ENCODE results near the gene ISOC2.
"Not testable (repeated sequence)": the region's sequence is repeated elsewhere in the genome, so short reads cannot be mapped to it uniquely, and the experiment has no call there.

Gene ISOC2

DNA sequence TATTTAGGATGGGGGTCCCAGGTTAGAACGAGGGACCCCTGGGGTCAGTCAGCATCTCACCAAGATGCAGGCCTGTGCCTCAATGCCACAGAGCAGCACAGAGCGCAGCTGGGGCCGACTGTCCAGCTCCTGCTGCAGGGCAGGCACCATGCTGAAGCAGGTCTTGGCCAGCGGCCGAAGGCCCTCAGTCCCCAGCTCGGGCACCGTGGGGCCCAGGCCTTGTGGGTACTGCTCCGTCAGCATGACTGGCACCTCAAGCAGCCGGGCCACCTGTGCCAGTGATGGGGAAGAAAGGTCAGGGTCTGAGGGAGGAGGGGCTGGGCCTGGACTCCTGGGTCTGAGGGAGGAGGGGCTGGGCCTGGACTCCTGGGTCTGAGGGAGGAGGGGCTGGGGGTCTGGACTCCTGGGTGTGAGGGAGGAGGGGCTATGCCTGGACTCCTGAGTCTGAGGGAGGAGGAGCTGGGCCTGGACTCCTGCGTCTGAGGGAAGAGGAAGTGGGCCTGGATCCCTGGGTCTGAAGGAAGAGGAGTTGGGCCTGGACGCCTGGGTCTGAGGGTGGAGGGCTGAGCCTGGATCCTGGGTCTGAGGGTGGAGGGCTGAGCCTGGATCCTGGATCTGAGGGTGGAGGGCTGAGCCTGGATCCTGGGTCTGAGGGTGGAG is 5.7 kb downstream of the ISOC2 start:
- no peak for DNase-seq

DNA sequence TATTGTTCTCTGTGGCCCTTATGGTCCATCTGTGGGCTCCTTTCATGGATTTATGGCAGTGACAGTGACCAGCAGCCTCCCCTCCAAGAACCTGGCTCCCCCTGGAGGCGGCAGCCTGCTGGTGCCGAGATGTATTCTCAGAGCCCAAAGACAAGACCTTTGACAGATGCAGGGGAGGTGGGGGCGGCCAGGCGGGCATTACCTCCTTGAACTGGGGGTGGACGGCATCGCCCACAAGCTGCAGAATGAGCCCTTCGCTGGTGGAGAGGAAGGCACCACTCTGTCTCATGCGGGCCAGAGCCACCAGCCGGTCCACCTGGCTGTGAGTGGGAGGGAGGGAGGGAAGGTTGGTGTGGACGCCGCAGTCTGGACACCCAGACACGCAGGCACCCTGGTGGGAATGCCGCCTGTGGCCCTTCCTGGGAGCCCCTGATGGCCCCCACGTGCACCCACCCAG is 6.6 kb downstream of the ISOC2 start:
- DNase-seq = no peak

DNA sequence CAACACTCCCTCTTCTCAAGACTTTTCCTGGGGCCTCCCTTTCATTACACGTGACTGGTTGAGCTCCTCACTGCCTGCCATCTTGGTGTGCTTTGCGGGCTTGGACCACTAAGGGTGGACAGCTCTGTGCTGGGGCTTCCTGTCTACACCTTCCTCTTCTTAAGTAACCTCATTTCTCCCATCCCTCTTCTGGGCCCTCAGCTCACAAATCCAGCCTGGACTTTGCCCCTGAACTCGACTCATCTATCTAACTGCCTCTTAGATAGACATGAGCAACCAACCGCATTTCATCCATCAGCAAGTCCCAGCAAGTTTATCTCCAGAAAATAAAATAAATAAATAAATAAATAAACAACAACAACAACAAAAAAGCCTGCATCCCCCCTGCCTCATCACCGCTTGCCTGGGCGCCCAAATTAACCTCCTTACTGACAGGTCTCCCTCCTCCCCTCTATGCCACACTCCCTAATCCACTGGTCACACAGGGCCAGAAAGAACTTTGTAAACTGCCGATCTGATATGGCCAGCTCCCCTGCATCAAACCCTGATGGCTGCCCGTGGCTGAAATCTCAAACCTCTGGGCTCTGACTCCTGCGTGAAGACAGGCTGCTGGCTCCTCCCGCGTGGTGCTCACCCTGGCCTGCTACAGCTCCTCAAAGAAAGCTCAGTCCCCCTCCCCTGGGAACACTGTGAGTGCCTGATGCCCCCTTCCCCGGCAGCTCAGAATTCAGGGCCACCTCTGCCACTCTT is 7.8 kb downstream of the ISOC2 start:
- no peak for DNase-seq

DNA sequence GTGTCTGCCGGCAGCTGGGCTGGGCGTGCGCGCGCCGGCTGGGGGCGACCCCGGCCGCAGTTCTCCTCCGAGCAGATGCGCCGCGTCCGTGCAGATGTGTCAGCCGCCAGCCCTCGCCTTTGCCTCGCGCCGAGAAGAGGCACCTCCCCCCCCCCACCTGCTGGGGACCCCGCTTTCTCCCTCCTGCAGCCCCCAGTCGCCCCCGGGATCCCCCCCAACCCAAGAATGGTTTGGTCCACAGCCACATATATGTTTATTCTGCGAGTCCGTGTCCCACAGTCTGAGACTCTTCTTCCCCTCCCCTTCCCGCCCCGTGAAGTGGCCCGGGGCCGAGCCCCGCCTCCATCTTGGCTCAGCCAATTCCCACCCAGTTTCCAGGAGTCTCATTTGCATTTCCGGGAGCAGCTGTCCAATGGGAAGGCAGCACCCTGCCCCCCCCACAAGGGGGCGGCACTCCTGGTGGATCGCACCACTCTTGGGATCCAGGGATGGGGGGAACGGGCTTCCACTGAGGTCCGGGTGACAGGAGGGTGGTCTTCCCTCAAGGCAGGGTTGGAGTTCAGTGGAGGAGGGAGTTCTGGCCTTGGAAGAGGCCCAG is 8.6 kb downstream of the ISOC2 start:
- peak; percentile 94 for DNase-seq

DNA sequence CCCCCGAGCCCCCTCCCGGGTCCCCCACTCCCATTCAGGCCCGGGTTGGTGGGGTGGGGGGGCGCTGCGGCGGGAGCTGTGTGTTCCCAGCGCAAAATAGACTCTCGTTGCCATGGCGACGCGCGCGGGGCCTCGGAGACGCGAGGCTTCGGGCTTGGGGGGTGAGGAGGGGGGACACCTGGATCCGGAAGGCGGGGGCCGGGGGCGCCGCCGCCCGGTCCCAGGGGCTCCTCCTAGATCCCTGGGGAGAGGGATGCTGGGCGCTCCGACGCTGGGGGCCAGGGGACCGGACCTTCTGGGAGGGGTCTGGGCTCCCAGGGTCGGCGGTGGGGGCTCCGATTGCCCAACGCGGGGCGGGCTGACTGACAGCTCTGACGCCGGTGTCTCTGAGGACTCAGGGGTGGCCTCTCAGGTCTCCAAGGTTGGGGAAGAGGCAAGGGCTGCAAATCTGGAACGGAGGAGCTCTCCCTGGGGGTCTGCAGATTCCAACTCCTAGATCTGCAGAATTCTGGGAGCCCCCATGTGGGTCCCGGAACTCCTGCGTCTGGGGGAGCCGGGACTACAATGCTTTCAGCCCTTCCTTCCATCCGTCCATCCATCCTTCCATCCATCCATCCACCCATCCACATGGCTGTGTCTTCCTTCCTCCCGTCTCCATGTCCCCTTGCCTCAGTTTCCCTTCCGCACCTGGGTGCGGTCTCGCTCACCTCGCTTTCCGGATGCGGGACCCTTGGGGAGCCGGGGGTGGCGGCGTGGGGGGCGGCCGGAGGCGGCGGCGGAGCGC is 9.3 kb downstream of the ISOC2 start:
- peak; percentile 67 for DNase-seq

DNA sequence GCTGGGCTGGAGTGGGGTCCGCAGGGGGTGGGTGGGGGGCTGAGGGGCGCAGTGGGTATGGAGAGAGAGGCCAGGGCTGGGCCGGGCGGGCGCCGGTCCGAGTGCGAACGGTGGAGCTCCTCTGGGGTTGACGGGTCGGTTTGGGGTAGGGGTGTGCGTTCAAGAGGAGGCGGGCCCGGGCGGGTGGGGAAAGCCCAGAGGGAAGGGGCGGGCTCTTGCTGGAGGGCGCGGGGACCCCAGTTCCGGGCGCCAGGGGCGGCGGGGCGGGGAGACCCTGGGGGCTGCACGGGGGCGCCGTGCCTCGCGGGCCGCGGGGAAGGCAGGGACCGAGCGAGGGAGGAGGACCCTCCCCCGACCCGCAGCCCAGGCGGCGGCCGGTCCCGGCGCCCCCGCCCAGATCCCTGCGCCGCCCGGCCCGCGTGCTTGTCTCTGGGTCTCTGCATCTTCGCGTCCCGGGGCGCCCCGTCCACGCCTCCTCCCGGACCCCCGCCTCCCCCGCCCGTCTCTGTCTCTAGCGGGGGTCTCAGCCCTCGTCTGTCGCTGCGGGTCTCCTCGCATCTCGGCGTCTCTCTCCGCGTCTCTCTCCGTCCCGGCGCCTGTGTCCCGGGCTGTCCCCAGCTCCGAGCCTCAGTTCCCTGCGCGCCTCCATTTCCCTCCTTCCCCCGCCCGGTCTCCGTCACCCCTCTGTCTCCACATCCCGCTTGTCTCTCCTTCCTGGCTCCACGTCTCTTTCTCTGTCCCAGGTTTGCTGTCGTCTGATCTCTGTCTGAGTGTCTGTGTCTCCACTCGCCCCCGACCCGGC is 10.1 kb downstream of the ISOC2 start:
- DNase-seq = no peak

DNA sequence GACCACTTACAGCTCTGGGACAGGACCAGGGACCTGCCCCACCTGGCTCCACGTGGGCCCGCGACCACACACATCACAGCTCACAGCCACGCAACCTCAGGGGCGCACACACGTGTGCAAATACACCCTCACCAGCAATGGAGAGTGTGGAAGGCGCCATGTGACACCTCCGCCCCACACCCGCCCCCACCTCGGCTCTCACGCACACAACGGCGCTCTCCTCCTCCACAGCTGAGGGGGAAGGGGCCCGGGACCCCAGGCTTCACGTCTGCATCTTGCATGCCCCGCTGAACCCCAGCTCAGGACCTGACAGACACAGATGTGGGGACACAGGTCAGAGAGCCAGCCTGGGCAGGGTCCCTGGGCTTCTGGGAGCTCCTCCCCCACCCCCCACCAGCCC is 12.0 kb downstream of the ISOC2 start:
- no peak for DNase-seq

DNA sequence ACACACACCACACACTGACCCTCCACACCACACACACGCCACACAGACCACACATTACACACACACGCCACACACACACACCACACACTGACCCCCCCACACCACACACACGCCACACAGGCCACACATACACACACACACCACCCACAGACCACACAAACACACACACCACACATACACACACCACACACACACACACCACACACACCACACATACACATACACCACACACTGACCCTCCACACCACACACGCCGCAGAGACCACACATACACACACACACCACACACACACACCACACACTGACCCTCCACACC is 13.3 kb downstream of the ISOC2 start:
- DNase-seq = not testable (repeated sequence)

DNA sequence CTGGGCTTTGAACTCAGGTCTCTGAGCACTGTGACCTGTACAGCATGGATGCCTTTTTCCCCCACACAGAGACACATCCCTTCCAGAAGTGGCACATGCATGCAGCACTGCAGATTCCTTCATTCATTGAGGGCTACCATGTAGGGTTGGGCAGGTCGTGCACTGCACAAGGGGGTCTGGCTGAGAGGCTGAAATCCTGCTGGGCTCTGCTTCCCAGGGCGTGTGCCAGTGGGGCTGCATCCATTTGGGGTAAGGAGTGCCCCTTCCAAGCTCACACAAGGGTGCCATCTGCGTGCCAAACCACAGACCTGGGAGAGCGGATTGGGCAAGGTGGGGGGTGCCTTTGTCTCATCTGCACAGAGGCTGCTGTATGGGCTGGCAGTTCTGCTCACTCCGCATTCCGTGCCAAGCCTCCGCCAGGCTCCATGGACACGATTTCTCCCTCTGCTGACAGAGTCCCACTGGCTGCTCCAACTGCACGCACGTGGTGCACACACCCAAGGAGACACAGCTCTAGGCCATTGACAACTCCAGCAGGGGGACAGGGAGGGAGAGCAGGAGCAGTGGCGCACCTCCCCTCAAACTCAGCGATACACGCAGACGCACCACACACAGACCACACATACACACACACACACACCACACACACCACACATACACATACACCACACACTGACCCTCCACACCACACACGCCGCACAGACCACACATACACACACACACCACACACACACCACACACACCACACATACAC is 13.8 kb downstream of the ISOC2 start:
- DNase-seq = no peak

DNA sequence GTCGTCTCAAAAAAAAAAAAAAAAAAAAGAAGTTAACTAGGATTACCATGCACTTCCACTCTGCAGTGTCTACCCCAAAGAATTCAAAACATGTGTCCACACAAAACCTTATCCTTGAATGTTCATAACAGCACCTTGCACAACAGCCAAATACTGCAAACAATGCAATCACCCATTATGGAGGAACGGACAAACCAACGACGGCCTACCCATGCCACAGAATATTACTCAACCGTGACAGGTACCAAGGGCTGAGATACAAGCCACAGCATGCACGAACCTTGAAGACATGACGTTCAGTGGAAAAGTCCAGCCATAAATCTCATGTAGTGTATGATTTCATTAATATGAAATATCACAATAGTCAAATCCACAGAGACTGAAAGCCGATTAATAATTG is 15.4 kb downstream of the ISOC2 start:
- no peak for DNase-seq

DNA sequence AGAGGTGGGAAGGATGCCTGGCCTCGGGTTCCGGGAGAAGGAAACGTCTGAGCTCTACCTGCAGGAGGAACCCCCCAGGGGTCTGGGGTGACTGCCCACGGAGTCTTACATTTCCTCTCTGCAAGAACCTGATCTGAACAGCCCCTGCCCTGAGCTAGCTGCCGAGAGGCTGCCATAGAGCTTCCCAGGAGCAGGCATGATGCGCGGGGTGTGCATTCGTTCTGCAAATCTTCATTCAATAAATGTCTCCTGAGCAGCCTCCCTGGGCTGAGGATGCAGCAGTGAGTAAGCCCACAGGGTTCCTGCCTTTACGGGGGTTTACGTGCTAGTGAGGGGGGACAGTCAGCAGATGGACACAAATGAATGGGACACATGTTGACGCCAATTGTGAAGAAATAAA is 16.8 kb downstream of the ISOC2 start:
- DNase-seq = no peak

DNA sequence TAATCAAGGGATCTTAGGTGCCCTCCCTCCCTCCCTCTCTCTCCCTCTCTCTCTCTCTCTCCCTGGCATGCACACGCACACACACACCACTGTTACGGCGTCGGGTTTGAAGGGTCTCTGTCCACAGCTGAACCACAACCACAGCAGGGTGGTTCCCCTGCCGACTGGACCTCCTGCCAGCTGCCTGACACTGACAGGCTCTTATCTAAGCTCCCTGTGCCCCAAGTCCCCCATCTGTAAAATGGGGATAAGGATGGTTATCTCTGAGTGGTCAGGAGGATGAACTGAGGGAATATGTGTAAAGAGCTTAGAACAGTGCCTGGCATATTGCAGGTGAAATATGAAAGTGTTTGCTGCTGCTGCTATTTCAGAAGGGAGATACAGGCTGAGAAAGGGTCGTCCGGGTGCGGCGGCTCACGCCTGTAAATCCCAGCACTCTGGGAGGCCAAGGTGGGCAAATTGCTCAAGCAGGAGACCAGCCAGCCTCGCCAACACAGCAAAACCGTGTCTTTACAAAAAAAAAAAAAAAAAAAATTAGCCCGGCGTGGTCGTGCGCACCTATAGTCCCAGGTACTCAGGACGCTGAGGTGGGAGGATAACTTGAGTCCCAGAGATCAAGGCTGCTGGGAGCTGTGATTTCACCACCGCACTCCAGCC is 17.5 kb downstream of the ISOC2 start:
- no peak for DNase-seq

DNA sequence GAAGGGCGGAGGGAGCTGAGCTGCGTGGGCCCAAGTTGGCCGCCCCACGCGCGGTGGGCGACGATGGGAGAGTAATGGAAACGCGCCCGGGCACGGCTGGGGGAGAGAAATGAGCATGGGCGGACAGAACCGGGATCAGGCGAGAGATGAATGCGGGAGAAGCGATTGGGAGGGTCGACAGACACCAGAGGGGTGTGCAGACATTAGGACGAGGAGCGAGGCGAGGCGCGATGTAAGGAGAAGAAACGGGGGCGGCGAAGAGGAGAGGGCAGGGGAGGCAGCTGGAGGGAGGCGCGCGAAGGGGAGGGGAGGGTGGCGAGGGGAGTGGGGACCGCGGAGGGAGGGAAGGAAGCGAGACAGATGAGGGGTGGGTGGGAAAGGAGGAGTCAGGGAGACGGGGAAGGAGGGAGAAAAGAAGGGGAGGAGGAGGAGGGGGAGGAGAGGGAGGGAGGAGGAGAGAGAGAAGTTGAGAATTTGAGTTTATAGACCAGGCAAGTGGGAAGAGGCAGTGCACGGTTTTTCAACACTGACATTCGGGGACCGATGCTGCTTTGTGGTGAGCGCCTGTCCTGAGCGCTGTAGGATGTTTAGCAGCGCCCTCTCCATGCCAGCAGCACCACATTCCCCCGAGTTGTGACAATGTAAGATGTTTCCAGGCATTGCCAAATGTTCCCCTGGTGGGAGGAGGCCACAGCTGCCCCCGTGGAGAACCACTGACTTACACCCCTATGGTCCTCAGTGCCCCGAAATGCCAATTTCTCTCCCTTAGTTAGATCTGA is 18.2 kb downstream of the ISOC2 start, which contains the start of gene SHISA7:
Gene SHISA7, minus strand, starts transcription at position 256 of the 779 bp plus-strand sequence. CDS start 437 bp downstream, outside the sequence.
- no peak for DNase-seq

DNA sequence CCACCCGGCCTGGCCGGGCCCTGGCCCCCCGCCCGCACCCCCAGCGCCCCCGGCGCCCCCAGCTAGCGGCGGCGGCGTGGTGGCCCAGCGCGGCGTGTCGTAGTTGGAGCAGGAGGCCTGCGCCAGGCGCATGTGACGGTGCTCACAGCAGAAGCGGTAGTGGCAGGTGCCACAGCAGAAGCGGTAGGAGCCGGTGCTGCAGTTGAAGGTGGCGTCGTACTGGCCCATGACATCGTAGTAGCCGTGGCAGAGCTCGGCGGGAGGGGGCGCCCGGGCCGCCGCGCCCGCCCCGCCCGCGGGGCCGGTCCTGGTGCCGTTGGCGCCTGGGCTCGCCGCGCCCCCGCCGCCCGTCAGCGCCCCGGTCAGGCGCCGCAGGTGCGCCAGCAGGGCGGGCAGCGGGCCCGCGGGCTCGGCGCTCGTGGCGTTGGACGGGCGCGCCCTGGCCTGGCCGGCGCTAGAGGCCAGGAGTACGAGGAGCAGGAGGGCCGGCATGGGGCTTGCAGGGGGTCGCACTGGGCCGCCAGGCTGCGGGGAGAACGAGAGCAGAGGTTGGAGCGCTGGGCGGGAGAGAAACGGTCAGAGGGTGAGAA is 19.0 kb downstream of the ISOC2 start:
- no peak for DNase-seq

DNA sequence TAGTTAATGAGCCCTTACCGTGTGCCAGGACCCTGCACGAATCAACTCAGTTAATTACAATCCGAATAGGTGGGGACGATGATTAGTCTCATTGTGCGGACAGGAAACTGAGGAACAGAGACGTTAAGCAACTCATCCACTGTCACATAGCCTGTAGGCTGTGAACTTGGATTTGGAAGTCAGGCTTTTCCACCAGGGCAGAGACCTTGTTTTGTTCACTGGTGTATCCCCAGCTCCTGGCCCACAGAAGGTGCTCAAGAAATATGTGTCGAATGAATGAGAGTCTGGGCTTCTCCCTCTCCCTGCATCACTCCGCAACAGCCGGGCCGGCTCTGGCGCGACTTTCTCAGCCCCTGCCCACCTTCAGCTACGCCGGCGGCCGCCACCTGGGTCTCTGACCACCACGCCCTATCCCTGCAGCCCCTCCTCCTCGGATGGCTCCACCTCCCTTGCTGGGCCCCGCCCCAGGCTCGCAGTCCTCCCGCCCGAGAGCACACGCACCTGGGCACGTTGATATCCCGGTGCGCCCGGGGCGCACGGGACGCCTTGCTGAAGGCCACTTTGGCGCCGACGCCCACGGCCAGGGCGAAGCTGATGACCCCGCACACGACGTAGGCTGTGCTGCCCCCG is 19.6 kb downstream of the ISOC2 start:
- no peak for DNase-seq

DNA sequence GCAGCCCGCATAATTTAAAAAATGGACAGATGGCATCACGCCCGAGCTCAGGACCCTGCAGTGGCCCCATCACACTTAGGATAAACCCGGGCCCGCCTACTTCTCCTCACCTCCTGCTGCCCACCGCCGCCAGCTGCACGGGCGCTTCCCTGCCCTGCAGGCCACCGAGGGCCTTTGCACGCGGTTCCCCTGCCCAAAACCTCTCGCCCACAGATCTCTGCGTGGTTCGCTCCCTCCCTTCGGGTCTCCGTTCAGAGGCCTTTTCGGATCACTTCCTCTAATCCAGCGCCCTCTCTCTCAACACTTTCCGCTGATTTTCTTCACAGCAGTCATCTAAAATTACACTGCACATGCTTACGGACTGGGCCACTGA is 20.1 kb downstream of the ISOC2 start:
- DNase-seq = no peak

DNA sequence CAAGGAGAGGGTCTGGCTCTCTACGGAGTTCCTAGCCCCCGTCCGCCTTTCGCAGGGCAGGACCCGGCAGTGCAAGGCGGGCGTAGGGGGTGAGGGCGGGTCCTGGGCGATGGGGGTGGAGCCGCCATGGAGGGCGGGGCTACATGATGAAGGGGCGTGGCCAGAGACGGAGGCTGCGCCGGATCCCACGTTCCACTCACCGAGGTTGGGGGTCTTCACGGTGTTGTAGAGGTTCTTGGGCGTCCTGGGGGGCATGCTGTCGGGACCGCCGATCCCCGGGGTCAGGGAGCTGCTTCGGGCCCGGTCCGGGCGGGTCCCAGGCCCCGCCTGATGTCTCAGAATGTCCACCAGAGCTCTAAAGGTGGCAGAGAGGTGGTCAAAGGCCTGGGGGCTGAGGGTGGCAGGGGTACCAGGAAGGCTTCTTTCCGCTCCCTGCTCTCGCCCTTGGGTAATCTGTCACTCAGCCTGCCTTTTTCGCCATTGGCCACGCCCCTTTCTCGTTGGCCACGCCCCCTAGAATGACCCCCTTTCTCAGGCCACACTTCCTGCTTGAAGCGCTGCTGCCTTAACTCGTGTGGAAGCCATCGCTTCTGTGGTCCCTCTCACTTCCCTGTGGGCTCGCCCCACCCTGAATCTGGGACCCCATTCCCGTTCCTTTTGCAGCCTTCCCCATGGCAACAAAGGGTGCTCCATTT is 20.9 kb downstream of the ISOC2 start:
- DNase-seq = peak; percentile 27

DNA sequence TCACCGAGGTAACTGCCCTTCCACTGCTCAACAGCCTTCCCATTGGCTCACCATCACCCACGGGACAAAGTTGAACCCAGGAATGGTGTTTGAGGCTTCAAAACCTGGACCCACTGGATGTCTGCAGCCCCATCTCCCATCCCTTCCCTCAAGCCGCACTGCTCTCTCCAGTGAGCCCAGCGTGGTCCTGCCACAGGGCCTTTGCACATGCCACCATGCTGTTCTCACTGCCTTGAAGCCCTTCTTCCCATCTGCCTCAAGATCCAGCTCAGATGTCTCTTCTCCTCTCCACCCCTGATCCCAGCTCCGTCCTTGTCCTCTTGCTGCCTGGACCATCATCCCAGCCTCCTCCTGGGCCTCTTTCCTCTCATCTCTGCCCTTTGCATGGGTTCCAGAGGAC is 22.4 kb downstream of the ISOC2 start:
- DNase-seq = no peak

DNA sequence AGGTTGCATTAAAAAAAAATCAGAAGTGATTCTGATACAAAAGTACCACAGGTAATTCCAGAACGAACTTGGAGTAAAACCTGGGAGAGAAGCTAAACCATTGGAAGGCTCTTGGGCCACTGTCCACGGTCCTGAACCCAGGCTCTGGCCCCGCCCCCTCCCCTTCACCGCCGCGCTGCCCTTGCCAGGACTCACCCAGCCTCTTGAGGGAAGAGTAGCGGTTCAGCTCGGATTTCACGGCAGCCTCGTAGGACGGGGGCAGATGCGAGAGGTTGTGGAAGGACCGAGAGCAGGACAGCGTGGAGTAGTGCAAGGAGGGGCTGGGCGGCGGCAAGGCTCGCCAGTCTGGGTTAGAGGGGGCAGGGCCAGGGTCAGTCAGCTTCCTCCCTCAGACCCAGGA is 24.0 kb downstream of the ISOC2 start:
- peak; percentile 80 for DNase-seq
